ENCODE measurements around the gene PDZD7.

PDZD7 gene

DNA sequence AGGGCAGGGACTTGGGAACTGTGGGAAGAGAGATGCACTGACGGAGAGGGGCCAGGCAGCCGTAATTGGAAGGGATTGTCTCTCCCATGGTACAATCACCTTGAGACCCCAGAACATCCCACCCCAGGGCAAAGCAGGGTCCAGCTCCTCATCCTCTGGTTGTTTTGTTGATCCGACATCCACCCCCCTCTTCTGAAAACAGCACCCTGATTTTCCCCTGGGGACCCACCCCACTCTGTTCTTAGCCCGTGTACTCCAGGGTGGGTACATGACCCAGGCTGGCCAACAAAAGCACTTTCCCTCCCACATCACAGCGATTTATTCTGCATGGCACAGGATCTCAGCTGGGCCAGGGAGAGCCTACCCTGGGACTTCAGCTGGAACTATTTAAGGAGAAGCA lies 14.1 kb downstream of the PDZD7 start:
- no peak overlapping the region for H3K27ac Mint-ChIP-seq
- DNase-seq (no peak), ATAC-seq (replicated peaks) (no peak)
- H3K27me3 Mint-ChIP-seq, result peaks cover 57 to 70% of the 10 kb centered on the region in 2 donors
- H3K36me3 Mint-ChIP-seq (ENCODE audit: insufficient read depth), result peaks cover 6% of the 10 kb centered on the region
- H3K4me1 Mint-ChIP-seq (ENCODE audit: low read depth in 2 of 2), result peaks cover 22 to 25% of the 10 kb centered on the region in 2 donors
- H3K9me3 Mint-ChIP-seq, result no peaks in the 10 kb centered on the region
- H3K4me3 Mint-ChIP-seq, result no peak overlapping the region

DNA sequence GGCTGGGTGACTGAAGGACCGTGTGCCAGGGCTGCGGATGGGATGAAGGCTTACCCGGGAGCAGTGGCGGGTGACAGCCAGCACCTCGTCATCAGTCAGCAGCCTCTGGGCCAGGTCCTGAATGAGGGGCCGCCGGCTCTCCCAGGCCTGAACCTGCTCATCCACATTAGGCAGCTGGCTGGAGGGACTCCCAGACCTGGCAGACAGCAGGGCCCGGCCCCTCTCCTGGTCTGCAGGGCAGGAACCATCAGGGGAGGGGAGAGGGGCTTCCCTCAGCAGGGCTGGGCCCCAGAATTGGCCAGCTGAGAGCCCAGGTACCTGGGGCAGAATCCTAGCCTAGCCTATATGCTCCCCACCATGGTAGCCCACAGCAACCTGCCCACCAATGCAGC lies 15.4 kb downstream of the PDZD7 start:
- peaks cover 22 to 25% of the 10 kb centered on the region in 2 donors for H3K4me1 Mint-ChIP-seq (ENCODE audit: low read depth in 2 of 2)
- H3K27me3 Mint-ChIP-seq, result peaks cover 47 to 63% of the 10 kb centered on the region in 2 donors
- H3K9me3 Mint-ChIP-seq, result no peaks in the 10 kb centered on the region
- H3K27ac Mint-ChIP-seq, result no peak overlapping the region
- DNase-seq, result no peak
- H3K4me3 Mint-ChIP-seq, result no peak overlapping the region
- no peak for ATAC-seq (replicated peaks)
- peaks cover 6% of the 10 kb centered on the region for H3K36me3 Mint-ChIP-seq (ENCODE audit: insufficient read depth)

DNA sequence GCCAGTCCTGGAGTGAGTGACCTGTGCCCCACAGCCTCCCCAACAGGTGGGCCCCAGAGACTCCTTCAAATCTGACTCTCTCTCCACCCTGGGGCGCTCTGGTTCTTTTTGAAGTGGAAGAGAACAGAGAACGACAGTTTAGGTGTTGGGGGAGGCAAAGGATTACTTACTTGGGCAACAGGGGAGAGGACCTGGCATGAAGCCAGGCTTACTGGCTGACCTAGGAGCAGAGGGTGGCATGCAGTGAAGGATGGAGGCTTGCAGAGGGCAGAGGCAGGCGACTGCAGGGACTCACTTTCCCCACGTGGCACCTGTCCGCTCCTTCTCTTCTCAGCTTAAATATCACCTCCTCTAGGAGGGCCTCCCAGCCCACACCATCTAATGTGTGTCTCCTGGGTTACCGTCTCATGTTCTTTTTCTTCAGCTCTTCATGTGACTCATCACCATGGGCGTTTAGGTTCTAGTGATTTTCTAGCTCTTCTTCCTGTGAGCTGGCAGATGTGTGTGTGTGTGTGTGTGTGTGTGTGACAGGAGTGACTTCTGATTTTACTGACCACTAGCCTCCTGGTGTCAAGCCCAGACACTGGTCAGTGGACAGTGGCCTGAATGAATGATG lies 15.9 kb downstream of the PDZD7 start:
- ATAC-seq (replicated peaks), result no peak
- Mint-ChIP-seq H3K36me3 (ENCODE audit: insufficient read depth) (peaks cover 6% of the 10 kb centered on the region), H3K27me3 (peaks cover 45 to 63% of the 10 kb centered on the region in 2 donors), H3K9me3 (no peaks in the 10 kb centered on the region), H3K27ac (no peak overlapping the region), H3K4me1 (ENCODE audit: low read depth in 2 of 2) (peaks cover 22 to 25% of the 10 kb centered on the region in 2 donors), H3K4me3 (no peak overlapping the region)
- DNase-seq, result no peak

DNA sequence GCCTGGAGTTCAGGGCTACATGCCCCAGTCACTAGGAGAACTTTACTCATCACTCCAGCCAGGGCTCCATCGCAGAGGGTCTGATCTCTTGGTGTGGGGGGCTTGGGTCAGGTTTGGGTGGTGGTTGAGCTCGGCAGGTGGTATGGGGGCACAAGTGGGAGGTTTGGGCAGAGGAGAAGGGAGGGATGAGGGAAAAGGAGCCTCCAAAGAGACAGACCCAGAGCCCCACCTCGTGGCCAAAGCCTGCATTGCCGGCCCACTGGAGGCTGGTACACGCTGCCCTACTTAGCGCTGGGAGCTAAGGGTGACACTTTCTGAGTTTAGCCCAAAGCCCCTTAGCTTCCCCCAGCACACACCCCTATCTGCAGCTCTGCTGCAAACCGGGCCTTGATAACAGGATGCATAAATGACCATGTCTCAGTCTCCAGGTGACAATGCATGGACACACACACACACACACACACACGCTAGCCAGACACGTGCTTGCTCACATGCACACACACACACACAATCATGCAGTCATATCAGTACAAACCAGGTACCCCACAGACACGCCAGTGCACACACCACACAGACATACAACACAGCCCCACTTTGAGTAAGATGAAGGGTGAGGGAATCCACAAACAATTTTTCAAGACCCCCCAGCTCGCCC lies 16.6 kb downstream of the PDZD7 start:
- no peaks in the 10 kb centered on the region for H3K9me3 Mint-ChIP-seq
- H3K36me3 Mint-ChIP-seq (ENCODE audit: insufficient read depth), result peaks cover 6% of the 10 kb centered on the region
- DNase-seq (peak; percentile 73 to 79 (median 77)), ATAC-seq (replicated peaks) (peak; percentile 52)
- no peak overlapping the region for H3K4me3 Mint-ChIP-seq
- peaks cover 21 to 22% of the 10 kb centered on the region in 2 donors for H3K4me1 Mint-ChIP-seq (ENCODE audit: low read depth in 2 of 2)
- H3K27ac Mint-ChIP-seq, result peak overlapping the region in 1 of 2 donors; percentile 10
- H3K27me3 Mint-ChIP-seq, result peaks cover 41 to 57% of the 10 kb centered on the region in 2 donors

DNA sequence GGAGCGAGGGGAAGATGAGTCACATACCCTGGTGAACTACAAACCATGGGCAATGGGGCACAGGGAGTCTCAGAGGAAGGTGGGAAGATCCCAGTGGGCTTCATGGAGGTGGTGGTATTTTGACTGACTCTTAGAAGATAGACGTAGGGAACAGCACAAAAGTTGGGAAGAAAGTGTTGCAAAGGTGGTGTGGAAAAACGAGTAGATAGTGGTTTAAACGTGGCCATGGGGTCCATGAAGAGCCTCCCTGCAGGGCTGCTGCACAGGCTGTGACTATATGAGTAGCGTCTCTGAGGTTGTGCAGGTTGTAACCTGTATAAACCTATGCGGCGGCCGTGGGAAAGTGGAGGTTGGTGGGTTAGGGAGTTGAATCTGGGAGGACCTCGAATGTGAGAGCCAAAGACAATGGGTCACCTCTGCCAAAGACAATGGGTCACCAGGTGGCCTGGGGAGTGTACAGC lies 17.5 kb downstream of the PDZD7 start:
- H3K9me3 Mint-ChIP-seq, result no peaks in the 10 kb centered on the region
- H3K4me1 Mint-ChIP-seq (ENCODE audit: low read depth in 2 of 2), result peaks cover 18 to 19% of the 10 kb centered on the region in 2 donors
- H3K4me3 Mint-ChIP-seq, result no peak overlapping the region
- peak overlapping the region in 1 of 2 donors; percentile 11 for H3K27ac Mint-ChIP-seq
- no peak for DNase-seq
- H3K36me3 Mint-ChIP-seq (ENCODE audit: insufficient read depth), result peaks cover 6% of the 10 kb centered on the region
- H3K27me3 Mint-ChIP-seq, result peaks cover 35 to 47% of the 10 kb centered on the region in 2 donors
- no peak for ATAC-seq (replicated peaks)

DNA sequence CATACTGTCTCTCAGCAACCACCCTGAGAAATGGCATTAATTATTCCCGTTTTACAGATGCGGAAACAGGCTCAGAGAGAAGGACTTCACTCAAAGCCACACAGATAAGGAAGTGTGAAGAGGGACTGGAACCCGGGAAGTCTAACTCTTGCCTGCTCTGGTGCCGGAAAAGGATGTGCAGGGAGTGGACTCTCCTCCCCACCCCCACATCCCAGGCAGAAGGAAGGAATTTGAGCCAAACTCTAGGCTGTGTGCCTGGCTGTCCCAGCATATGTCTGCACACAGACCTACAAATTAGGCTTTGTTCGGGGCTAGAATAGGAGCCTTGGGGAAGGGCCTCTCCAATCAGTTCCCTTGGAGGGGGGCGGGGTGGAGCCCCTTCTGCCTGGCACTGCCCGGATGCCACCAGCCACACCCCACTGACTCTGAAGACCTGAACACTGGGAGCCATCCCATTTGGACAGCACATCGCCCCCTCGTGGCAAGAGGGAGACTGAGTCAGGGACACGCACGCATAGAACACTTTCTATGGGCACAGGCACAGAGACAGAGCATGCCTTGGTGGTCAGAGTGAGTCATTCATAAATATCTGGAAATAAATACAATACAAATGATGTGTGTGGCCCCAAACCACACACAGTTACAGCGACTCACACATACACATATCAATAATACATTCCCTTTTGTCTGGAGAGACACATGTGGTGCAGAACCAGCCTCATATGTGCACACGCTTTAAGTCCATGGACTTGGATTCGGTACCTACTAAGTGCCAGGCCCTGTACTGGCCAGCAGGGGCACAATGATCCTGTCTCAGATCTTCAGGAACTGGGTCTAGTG lies 18.2 kb downstream of the PDZD7 start:
- Mint-ChIP-seq H3K27me3 (peaks cover 29 to 41% of the 10 kb centered on the region in 2 donors), H3K27ac (peak overlapping the region in 1 of 2 donors; percentile 11), H3K4me1 (ENCODE audit: low read depth in 2 of 2) (peaks cover 16 to 18% of the 10 kb centered on the region in 2 donors)

DNA sequence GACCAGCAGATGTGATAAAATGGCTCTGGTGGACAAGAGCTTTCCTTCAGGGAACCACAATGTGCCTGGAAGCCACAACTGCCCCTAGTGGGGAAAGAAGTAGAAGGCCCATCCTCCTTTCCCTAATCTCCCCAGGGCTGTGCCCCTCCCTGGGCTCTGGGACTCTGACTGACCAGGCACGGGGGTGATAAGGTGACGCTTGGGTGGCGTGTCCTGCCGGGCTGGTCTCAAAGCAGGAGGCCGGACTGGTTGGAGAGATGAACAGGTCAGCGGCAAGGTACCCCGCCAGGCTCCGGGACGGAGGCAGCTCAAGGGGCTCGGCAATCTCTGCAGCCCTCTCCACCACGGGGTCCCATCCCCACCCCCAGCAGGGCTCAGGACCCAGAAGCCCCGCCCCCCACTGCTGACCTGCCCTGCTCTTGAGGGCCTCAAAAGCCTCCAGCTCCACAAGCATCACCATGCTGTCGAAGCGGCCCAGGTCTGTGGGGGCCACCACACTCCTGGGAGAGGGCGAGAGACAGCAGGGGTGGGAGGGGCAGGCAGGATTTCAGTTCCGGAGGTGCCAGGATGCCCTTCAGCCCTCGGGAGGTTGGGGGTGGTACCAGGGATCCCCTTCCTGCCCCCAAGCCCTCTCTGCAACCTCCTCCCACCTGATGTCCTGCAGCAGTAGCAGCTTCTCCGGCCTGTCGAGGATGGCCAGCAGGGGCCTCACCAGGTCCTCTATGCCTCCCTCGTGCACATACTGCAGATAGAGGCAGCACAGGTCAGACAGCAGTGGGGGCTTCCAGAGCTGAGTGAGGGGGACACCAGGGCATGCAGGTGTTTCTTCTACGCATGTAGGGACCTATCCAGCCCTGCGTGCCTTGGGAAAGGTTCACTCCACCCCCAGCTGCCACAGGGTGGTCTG lies 19.2 kb downstream of the PDZD7 start:
- H3K9me3 Mint-ChIP-seq, result no peaks in the 10 kb centered on the region
- peaks cover 19 to 31% of the 10 kb centered on the region in 2 donors for H3K27me3 Mint-ChIP-seq
- H3K4me1 Mint-ChIP-seq (ENCODE audit: low read depth in 2 of 2), result peaks cover 16 to 18% of the 10 kb centered on the region in 2 donors
- DNase-seq (no peak), ATAC-seq (replicated peaks) (no peak)
- H3K36me3 Mint-ChIP-seq (ENCODE audit: insufficient read depth), result peaks cover 6% of the 10 kb centered on the region
- H3K27ac Mint-ChIP-seq, result no peak overlapping the region
- no peak overlapping the region for H3K4me3 Mint-ChIP-seq

More for the DNA sequence above, 18.2 kb downstream of the PDZD7 start:
- DNase-seq, result peak; percentile 58 to 70 (median 65)
- no peaks in the 10 kb centered on the region for H3K9me3 Mint-ChIP-seq
- peak; percentile 90 for ATAC-seq (replicated peaks)
- H3K36me3 Mint-ChIP-seq (ENCODE audit: insufficient read depth), result peaks cover 6% of the 10 kb centered on the region
- no peak overlapping the region for H3K4me3 Mint-ChIP-seq

DNA sequence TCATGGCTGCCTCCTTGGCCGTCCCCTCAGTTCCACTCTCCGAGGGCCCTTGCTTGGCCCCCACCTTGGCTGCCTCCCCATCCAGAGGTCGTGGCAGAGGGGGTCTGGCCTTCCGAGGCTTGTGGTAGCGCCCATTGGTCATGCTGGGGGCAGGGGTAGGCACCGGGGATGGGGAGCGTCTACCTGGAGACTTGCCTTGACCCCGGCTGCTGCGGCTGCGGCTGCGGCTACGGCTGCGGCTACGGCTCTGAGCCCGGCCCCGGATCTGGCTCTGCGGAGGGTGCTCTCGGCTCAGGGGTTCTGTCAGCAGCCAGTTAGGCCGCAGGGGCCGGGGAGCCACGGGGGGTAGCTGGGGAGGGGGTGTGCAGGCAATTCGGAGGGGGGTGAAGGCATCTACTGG lies 20.6 kb downstream of the PDZD7 start:
- no peak for ATAC-seq (replicated peaks)
- peaks cover 5 to 16% of the 10 kb centered on the region in 2 donors for H3K27me3 Mint-ChIP-seq
- H3K4me3 Mint-ChIP-seq, result no peak overlapping the region

DNA sequence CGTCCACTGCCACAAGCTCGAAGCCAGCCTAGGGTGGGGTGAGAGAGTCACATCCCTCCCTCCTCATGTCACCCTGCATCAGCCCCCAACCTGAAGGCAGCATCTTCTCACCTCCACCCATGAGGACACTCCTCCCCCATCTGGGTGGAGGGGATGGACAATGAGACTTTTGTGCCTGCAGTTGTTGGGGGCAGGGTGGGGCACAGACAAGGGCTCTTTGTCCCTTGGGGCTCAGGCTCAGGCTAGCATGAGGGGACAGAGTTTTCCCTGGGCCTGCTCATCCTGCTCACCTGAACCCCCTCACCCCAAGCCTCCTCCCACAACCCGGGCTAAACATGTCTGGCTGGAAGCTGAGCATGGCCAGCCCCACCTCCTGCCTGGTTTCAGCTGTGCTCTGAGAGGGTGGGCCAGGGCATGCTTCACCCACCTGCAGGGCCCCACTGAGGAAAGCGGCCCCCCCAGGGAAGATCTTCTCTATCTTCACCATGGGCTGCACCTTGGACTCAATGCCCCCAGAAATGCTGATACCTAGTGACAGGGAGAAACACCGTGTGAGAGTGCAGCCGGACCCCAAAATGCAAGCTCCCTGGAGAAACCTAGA lies 22.0 kb downstream of the PDZD7 start:
- Mint-ChIP-seq H3K27ac (peak overlapping the region; percentile 30 to 38), H3K9me3 (no peaks in the 10 kb centered on the region), H3K4me1 (ENCODE audit: low read depth in 2 of 2) (peaks cover 9 to 10% of the 10 kb centered on the region in 2 donors), H3K27me3 (peaks cover 0 to 8% of the 10 kb centered on the region in 2 donors), H3K36me3 (ENCODE audit: insufficient read depth) (peaks cover 6% of the 10 kb centered on the region), H3K4me3 (no peak overlapping the region)
- ATAC-seq (replicated peaks), result no peak
- no peak for DNase-seq

More for the DNA sequence above, 20.6 kb downstream of the PDZD7 start:
- Mint-ChIP-seq H3K27ac (no peak overlapping the region), H3K9me3 (no peaks in the 10 kb centered on the region), H3K4me1 (ENCODE audit: low read depth in 2 of 2) (peaks cover 16 to 18% of the 10 kb centered on the region in 2 donors), H3K36me3 (ENCODE audit: insufficient read depth) (peaks cover 6% of the 10 kb centered on the region)
- no peak for DNase-seq

DNA sequence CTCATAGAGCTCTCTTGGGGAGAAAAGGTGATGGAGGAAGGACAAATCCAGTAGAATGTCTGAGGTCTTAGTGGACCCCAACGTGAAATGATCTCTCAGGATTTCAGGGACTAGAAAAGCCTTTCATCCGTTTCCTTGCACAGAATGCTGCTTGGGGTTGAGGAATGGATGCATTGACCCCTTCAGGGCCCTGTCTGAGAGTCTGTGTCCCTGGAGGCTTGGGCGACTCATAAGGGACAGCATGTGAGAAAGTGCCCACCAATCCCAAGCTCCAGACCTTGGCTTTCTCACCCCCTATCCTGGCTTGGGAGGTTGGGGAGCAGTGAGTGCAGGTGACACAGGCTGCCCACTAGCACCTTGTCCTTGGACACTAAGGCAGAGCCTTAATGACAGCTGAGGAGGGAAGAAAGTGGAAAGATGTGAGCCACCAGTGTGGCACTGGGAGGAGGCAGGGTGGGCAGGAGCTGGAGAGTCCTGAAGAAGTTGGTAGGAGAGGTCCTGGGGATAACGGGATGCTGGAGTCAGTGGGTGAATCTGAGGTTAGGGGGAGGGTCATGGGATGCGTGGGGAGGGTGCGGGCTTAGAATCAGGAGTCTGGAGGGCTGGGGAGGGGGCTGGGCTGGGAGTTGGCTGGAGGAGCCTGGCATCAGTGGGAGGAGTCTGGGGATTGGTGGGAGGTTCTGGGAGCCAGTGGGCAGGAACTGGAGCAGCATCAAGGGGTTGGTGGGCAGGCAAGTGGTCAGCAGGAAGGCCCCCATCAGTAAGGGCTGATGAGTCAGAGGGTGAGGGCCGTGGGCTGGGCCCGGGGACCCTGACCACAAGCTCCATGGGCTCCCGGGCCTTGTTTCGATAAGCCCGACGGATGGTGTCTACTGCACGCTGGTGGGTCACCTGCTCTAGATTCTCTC lies 22.8 kb downstream of the PDZD7 start:
- Mint-ChIP-seq H3K9me3 (no peaks in the 10 kb centered on the region), H3K36me3 (ENCODE audit: insufficient read depth) (peaks cover 4% of the 10 kb centered on the region), H3K27ac (peak overlapping the region; percentile 30 to 38), H3K4me1 (ENCODE audit: low read depth in 2 of 2) (peaks cover 5 to 6% of the 10 kb centered on the region in 2 donors), H3K4me3 (no peak overlapping the region), H3K27me3 (peaks cover 0 to 4% of the 10 kb centered on the region in 2 donors)
- ATAC-seq (replicated peaks) (no peak), DNase-seq (no peak)

DNA sequence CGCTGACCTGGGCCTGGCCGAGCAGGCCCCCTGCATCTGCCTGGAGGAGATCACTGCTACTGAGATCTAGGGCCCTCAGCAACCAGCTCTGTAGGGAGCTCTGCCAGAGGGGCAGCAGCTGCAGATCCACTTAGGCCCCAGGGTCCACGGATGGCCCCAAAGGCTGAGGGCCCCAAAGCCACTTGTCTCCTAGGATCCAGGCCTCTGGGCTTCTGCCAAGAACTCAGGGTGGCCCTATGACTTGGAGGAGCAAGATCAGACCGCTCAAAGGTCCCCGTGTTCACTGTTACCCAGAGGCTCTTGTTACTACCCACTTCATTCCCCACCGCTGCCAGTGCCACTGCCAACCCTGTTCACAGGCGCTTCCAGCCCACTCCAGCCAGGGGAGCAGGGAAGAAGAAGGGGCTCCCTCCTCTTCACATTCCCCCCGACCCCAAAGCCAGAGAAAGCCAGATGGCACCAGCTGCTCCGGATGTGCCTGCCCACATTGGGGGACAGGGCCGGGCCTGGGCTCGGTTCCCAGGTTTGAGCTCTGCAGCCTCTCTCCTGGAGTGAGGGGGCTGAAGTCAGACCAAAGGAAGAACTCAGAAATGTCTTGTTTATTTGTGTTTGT lies 23.7 kb downstream of the PDZD7 start:
- no peak for ATAC-seq (replicated peaks)
- no peak for DNase-seq
- H3K36me3 Mint-ChIP-seq (ENCODE audit: insufficient read depth), result peaks cover 3% of the 10 kb centered on the region
- no peaks in the 10 kb centered on the region for H3K27me3 Mint-ChIP-seq
- H3K4me1 Mint-ChIP-seq (ENCODE audit: low read depth in 2 of 2), result no peaks in the 10 kb centered on the region
- no peak overlapping the region for H3K27ac Mint-ChIP-seq
- no peak overlapping the region for H3K4me3 Mint-ChIP-seq
- no peaks in the 10 kb centered on the region for H3K9me3 Mint-ChIP-seq
